Tibial nerve (tissue), 4 donors: ENCODE data around the gene CBL.

Experiments used
- CTCF ChIP-seq, 5 experiments: fragments of 200-600 bp in 3 of 5; fragments of 450-650 bp in 2 of 5; sonication (generic) in 3 of 5; IDR thresholded peaks; one replicate each; pipeline ENCODE4 v1.5.1; 2016 to 2019; ENCODE audit warnings: antibody characterized with exemption in 5 of 5, mild to moderate bottlenecking in 3 of 5, moderate library complexity in 2 of 5
- EP300 ChIP-seq, 2 donors: sonication (generic); formaldehyde crosslinking; IDR thresholded peaks; one replicate each; pipeline ENCODE4 v1.6.1; 2017; ENCODE audit warnings: antibody characterized with exemption in 2 of 2, mild to moderate bottlenecking in 1 of 2
- POLR2A ChIP-seq, 2 donors: fragments of 450-650 bp; IDR thresholded peaks; one replicate each; pipeline ENCODE4 v1.6.1; 2017; ENCODE audit warnings: antibody characterized with exemption in 2 of 2, mild to moderate bottlenecking in 2 of 2, moderate library complexity in 2 of 2

- TF ChIP-seq CTCF (IDR thresholded peaks at IDR 0.05): no peak
- TF ChIP-seq POLR2A (IDR thresholded peaks at IDR 0.05): no peak
- TF ChIP-seq EP300 (IDR thresholded peaks at IDR 0.05): no peak
Measured at GRCh38 chr11:119218141-119218878, 12.2 kb downstream of the CBL start.
